GM12878 (cell line): ENCODE results near the gene LINC00237.

ENCODE experiments used
- POLR2A ChIP-seq: IDR thresholded peaks from 2 replicates; pipeline ENCODE4 v1.6.1; 2011; ENCODE audit warnings: low read depth, mild to moderate bottlenecking, low read length
- RB1 ChIP-seq: fragments of 450-650 bp; formaldehyde crosslinking; IDR thresholded peaks from 2 replicates; pipeline ENCODE4 v1.6.1; 2017; ENCODE audit warnings: mild to moderate bottlenecking, borderline replicate concordance
- STAT1 ChIP-seq: fragments of 450-650 bp; conservative IDR thresholded peaks from 2 replicates; pipeline ENCODE4 v1.6.1; 2014; ENCODE audit warnings: antibody characterized with exemption, mild to moderate bottlenecking
- TF ChIP-seq, protein P1 (sequence below), 3 experiments: IDR thresholded peaks in 2 of 3; conservative IDR thresholded peaks in 1 of 3; 2 replicates each; pipeline ENCODE4 v1.5.1; 2011; ENCODE audit warnings: low read depth in 3 of 3, low read length in 3 of 3, mild to moderate bottlenecking in 3 of 3, control low read depth in 2 of 3, moderate library complexity in 2 of 3, inconsistent platforms in 1 of 3, mixed read lengths in 1 of 3; ENCODE audit not compliant: control insufficient read depth in 2 of 3, insufficient read depth in 1 of 3; ENCODE audit errors: extremely low read depth in 1 of 3

DNA sequence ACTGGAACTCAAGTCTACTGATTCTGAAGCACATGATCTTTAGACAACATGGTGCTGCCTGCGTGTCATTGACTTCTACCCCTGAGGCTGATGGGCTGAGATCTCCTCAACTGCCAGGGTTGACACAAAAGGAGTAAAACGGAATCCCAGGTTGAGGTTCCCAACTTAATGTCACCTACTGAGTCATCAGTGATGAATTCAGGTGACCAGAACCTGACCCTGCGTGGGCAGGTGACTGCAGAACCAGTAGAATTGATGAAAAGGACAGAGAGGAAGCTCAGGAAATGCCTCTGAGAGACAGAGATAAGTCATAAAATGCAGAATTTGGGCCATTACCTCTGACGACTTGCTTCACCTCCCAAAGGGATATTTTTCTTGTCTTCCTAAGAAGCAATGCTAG, 12.0 kb upstream of the LINC00237 start:
- TF ChIP-seq, protein P1, sequence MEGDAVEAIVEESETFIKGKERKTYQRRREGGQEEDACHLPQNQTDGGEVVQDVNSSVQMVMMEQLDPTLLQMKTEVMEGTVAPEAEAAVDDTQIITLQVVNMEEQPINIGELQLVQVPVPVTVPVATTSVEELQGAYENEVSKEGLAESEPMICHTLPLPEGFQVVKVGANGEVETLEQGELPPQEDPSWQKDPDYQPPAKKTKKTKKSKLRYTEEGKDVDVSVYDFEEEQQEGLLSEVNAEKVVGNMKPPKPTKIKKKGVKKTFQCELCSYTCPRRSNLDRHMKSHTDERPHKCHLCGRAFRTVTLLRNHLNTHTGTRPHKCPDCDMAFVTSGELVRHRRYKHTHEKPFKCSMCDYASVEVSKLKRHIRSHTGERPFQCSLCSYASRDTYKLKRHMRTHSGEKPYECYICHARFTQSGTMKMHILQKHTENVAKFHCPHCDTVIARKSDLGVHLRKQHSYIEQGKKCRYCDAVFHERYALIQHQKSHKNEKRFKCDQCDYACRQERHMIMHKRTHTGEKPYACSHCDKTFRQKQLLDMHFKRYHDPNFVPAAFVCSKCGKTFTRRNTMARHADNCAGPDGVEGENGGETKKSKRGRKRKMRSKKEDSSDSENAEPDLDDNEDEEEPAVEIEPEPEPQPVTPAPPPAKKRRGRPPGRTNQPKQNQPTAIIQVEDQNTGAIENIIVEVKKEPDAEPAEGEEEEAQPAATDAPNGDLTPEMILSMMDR (IDR thresholded peaks at IDR 0.05 in 2 of 3, conservative IDR thresholded peaks at IDR 0.05 in 1 of 3; ENCODE audit: control insufficient read depth in 2 of 3, extremely low read depth in 1 of 3, insufficient read depth in 1 of 3, low read depth in 3 of 3, low read length in 3 of 3), result no peak
- TF ChIP-seq RB1, result no peak
- no peak for TF ChIP-seq POLR2A
- TF ChIP-seq STAT1, result no peak
